ENCODE results near the gene RBMS2. TPM values are rescaled to one million over a fixed set of nuclear protein-coding genes. Genes with fewer than 3 reads are reported as not detected.
A peak's percentile ranks its signal among the peaks of the same experiment; 100 is the strongest.

The RBMS2 gene
- total and polyA plus RNA-seq, 10 of the 15 experiments (the other 5 are each of a cell fraction or from before 2014, with no cell fraction given) = 0.56 to 7.1 (median 2.4) TPM

- ChIA-PET POLR2A (interaction anchor here (0.5 to 8.4 kb wide), 21 partner anchors 6 to 645 kb away, joined by 3 to 54 read pairs (median 4); partner anchors contain the start of genes PTGES3, RBMS2 and STAT6), SMC1A (ENCODE audit: uncharacterized antibody, unreplicated experiment) (interaction anchor here (0.6 to 2.1 kb wide), 22 partner anchors 8 to 115 kb away, joined by 3 to 18 read pairs (median 4); partner anchors contain the start of genes ATP5F1B and RBMS2), RAD21 (ENCODE audit: unreplicated experiment) (interaction anchor here (1.2 to 10.0 kb wide), 12 partner anchors 8 to 313 kb away, joined by 3 to 176 read pairs (median 5); partner anchors contain the start of genes ATP5F1B, CNPY2, PTGES3 and STAT2), CTCF (interaction anchor here (0.5 to 2.2 kb wide), 25 partner anchors 7 to 373 kb away, joined by 3 to 24 read pairs (median 5); partner anchors contain the start of genes GLS2, NACA and RBMS2)
- H3K36me3 ChIP-seq (ENCODE audit: control insufficient read depth in 2 of 2, insufficient read depth in 2 of 2, low read length in 1 of 2) = peaks cover 0 to 7% of the 10 kb centered on the region in 2 experiments; a peak in 2 of 4 replicates
- intact Hi-C loops (cut with micrococcal nuclease; ENCODE audit: unreplicated experiment) (loop anchor here (2.0 kb wide), 1 partner anchor 56 kb away; no protein-coding TSS in a partner anchor), in situ Hi-C loops (cut with MboI) (no loop called here)
- DNase-seq (ENCODE audit: low read depth, low spot score) = no peak
- H3K4me3 ChIP-seq = peak overlapping the region; percentile 100
- peak overlapping the region; percentile 98 for H3K9ac ChIP-seq (ENCODE audit: control insufficient read depth, insufficient read depth, low read length)
- under 1% methylated on average over 18 of the region's 18 CpGs for WGBS (ENCODE audit: insufficient coverage, insufficient replicate concordance, low lambda C conversion rate, missing lambda C conversion rate)
- H3K4me1 ChIP-seq (ENCODE audit: control insufficient read depth, insufficient read depth, low read length) = peaks cover 47% of the 10 kb centered on the region
- no peaks in the 10 kb centered on the region for H3K9me3 ChIP-seq (replicated peaks; ENCODE audit: control insufficient read depth, insufficient read depth, low read length)
- H3K27ac ChIP-seq (ENCODE audit: control insufficient read depth, insufficient read depth) = peak overlapping the region; percentile 90
- FAIRE-seq = peak; percentile 71
- no peaks in the 10 kb centered on the region for H4K20me1 ChIP-seq (ENCODE audit: control insufficient read depth, insufficient read depth)
- H3K4me2 ChIP-seq (ENCODE audit: control insufficient read depth, insufficient read depth) = peak overlapping the region; percentile 81
- TSS peak; percentile 49 for BruUV-seq (replicated peaks)
- H2AFZ ChIP-seq (ENCODE audit: control insufficient read depth, low read depth, low read length) = no peak overlapping the region
- H3K27me3 ChIP-seq (replicated peaks in 1 of 2; ENCODE audit: control insufficient read depth in 2 of 2, insufficient read depth in 2 of 2, low read length in 1 of 2) = no peaks in the 10 kb centered on the region
- ATAC-seq = peak; percentile 22
- H3K79me2 ChIP-seq (ENCODE audit: control insufficient read depth, insufficient read depth, low read length) = peaks cover 89% of the 10 kb centered on the region
- TF ChIP-seq CHD2 (IDR thresholded peaks at IDR 0.05; ENCODE audit: borderline replicate concordance, low read depth, low read length) (0 out of 2 replicates have a peak, but pooled peaks have one; percentile 43), RELB (IDR thresholded peaks at IDR 0.05; ENCODE audit: low read depth) (peak; percentile 73), SPI1 (IDR thresholded peaks at IDR 0.05; ENCODE audit: borderline replicate concordance, insufficient read depth, low read depth, low read length) (peak; percentile 17; the same call in 1 of the 2 replicates), PKNOX1 (IDR thresholded peaks at IDR 0.05) (0 out of 2 replicates have a peak, but pooled peaks have one; percentile 10), TAF1 (IDR thresholded peaks at IDR 0.05; ENCODE audit: borderline replicate concordance, low read depth, low read length) (peak; percentile 42; the same call in 1 of the 2 replicates), MXI1 (IDR thresholded peaks at IDR 0.05; ENCODE audit: low read depth, low read length) (peak; percentile 83; the same call in 1 of the 2 replicates), EGR1 (IDR thresholded peaks at IDR 0.05; ENCODE audit: borderline replicate concordance in 1 of 2, low read depth in 2 of 2, low read length in 2 of 2) (no peak), IKZF1 (conservative IDR thresholded peaks at IDR 0.05) (peak; percentile 85), ZNF384 (IDR thresholded peaks at IDR 0.05; ENCODE audit: borderline replicate concordance, low read depth, low read length) (0 out of 2 replicates have a peak, but pooled peaks have one; percentile 22), KLF5 (IDR thresholded peaks at IDR 0.05; ENCODE audit: partially characterized antibody) (no peak), TCF3 (IDR thresholded peaks at IDR 0.05; ENCODE audit: borderline replicate concordance, insufficient read depth, low read depth, low read length) (peak; percentile 71; the same call in 1 of the 2 replicates), EZH2 (IDR thresholded peaks at IDR 0.05; ENCODE audit: borderline replicate concordance, control insufficient read depth, low read depth, low read length) (no peak), SP1 (IDR thresholded peaks at IDR 0.05; ENCODE audit: low read depth, low read length) (peak; percentile 16), TCF12 (IDR thresholded peaks at IDR 0.05; ENCODE audit: low read depth, low read length) (peak; percentile 86), EED (IDR thresholded peaks at IDR 0.05; ENCODE audit: low read depth) (peak; percentile 71; the same call in 1 of the 2 replicates), NKRF (conservative IDR thresholded peaks at IDR 0.05) (0 out of 2 replicates have a peak, but pooled peaks have one; percentile 37)
Measured at GRCh38 chr12:56628671-56629458, 107.2 kb downstream of the RBMS2 start.
